HepG2 (cell line): ENCODE results near the gene GYPC. TPM values are rescaled to one million over a fixed set of nuclear protein-coding genes. Genes with fewer than 3 reads are reported as not detected.

Experiments
- ATAC-seq: fragments of 200-7000 bp; cut with Tn5 transposase; 3 replicates; pipeline ENCODE4 v1.9.1; 2020; ENCODE audit warnings: mild to moderate bottlenecking, moderate library complexity
- BruUV-seq: library from RNA; stranded (reverse); fragments of 400-500 nt; replicated peaks from 2 replicates; lab custom pipeline; 2021; lab: Mats Ljungman, UMichigan
- CTCF ChIA-PET: fragments of 300-600 bp; formaldehyde crosslinking; extraction: SDS; loops from one replicate; lab custom pipeline; 2021; ENCODE audit warnings: low total read pairs, inconsistent platforms, low intra/inter-chr PET ratio; lab: Yijun Ruan, JAX
- POLR2A ChIA-PET: fragments of 350-600 bp; sonication (Branson Sonifier 250); formaldehyde crosslinking; loops from one replicate; lab custom pipeline; 2020; ENCODE audit warnings: antibody characterized with exemption, inconsistent platforms; lab: Yijun Ruan, JAX
- DNase-seq: peaks from one replicate; pipeline ENCODE4 v3.0.0-alpha.2; 2015; ENCODE audit warnings: low spot score
- FAIRE-seq: peaks from 3 replicates; lab custom pipeline; 2011; peaks lifted over from hg19 to GRCh38; lab: Jason Lieb, UNC
- H2AFZ ChIP-seq: one replicate; pipeline ENCODE4 v1.6.1; 2011; ENCODE audit warnings: low read length, inconsistent platforms
- H3K27ac ChIP-seq: fragments of 300-600 bp; 3 replicates; pipeline ENCODE4 v1.8.0; 2011; ENCODE audit warnings: mixed run types, mild to moderate bottlenecking, mixed read lengths, low read length, inconsistent platforms; ENCODE audit not compliant: insufficient read depth; ENCODE audit errors: extremely low read length
- H3K27me3 ChIP-seq, 2 experiments: fragments of 200-600 bp in 1 of 2; 2 replicates in 1 of 2; 3 replicates in 1 of 2; pipeline versions ENCODE4 v1.6.0 to v1.8.0; 2011; ENCODE audit warnings: low read length in 2 of 2, mild to moderate bottlenecking in 2 of 2, moderate library complexity in 2 of 2, inconsistent platforms in 1 of 2; ENCODE audit not compliant: insufficient read depth in 2 of 2, control insufficient read depth in 1 of 2
- H3K36me3 ChIP-seq, 2 experiments: fragments of 200-600 bp in 1 of 2; replicated peaks in 1 of 2; 2 replicates in 1 of 2; 3 replicates in 1 of 2; pipeline versions ENCODE4 v1.5.1 to v1.8.0; 2011; ENCODE audit warnings: low read length in 2 of 2, inconsistent platforms in 1 of 2; ENCODE audit not compliant: insufficient read depth in 2 of 2, control insufficient read depth in 1 of 2
- H3K4me1 ChIP-seq: 2 replicates; pipeline ENCODE4 v1.5.1; 2012; ENCODE audit warnings: low read length, inconsistent platforms; ENCODE audit not compliant: insufficient read depth
- H3K4me2 ChIP-seq: 2 replicates; pipeline ENCODE4 v1.6.0; 2011; ENCODE audit warnings: low read depth, low read length, inconsistent platforms
- H3K4me3 ChIP-seq, 3 experiments: fragments of 200-600 bp in 1 of 3; sonication (generic), shearing (Covaris generic) in 1 of 3; replicated peaks in 1 of 3; 2 replicates each; pipeline ENCODE4 v1.5.1; 2011 to 2016; ENCODE audit warnings: low read length in 3 of 3, inconsistent platforms in 2 of 3, low read depth in 2 of 3, mild to moderate bottlenecking in 2 of 3, control low read depth in 1 of 3, mixed read lengths in 1 of 3; ENCODE audit not compliant: insufficient read depth in 1 of 3
- H3K79me2 ChIP-seq: one replicate; pipeline ENCODE4 v1.6.1; 2011; ENCODE audit warnings: low read length, inconsistent platforms; ENCODE audit not compliant: insufficient read depth
- H3K9ac ChIP-seq: 2 replicates; pipeline ENCODE4 v1.6.0; 2011; ENCODE audit warnings: mild to moderate bottlenecking, low read depth, low read length, inconsistent platforms; ENCODE audit not compliant: insufficient read depth
- H3K9me3 ChIP-seq: 2 replicates; pipeline ENCODE4 v1.5.1; 2012; ENCODE audit warnings: mild to moderate bottlenecking, low read length
- H4K20me1 ChIP-seq: 2 replicates; pipeline ENCODE4 v1.6.0; 2011; ENCODE audit warnings: inconsistent platforms, mild to moderate bottlenecking, low read length, moderate library complexity; ENCODE audit not compliant: insufficient read depth
- DNMT1 ChIP-seq: sonication (generic); formaldehyde crosslinking; IDR thresholded peaks from 2 replicates; pipeline ENCODE4 v1.5.1; 2020; ENCODE audit warnings: mild to moderate bottlenecking, missing genetic modification reagents
- KDM4B ChIP-seq: sonication (generic); formaldehyde crosslinking; IDR thresholded peaks from 2 replicates; pipeline ENCODE4 v1.4.0; 2020; ENCODE audit warnings: missing genetic modification reagents
- KDM6A ChIP-seq: IDR thresholded peaks from 2 replicates; pipeline ENCODE4 v1.6.1; 2016; ENCODE audit warnings: low read depth
- SRSF9 ChIP-seq: fragments of 200-400 bp; formaldehyde crosslinking; IDR thresholded peaks from 2 replicates; pipeline ENCODE4 v1.6.1; 2018; ENCODE audit warnings: borderline replicate concordance, mild to moderate bottlenecking, low read depth, low read length; ENCODE audit not compliant: insufficient read depth, poor library complexity, severe bottlenecking
- ZFYVE20 ChIP-seq: sonication (generic); formaldehyde crosslinking; IDR thresholded peaks from 2 replicates; pipeline ENCODE4 v1.8.0; 2023; ENCODE audit warnings: low read depth, mild to moderate bottlenecking, moderate library complexity, missing genetic modification reagents, borderline replicate concordance
- ZNF224 ChIP-seq: sonication (generic); formaldehyde crosslinking; IDR thresholded peaks from 2 replicates; pipeline ENCODE4 v1.5.0; 2020; ENCODE audit warnings: mild to moderate bottlenecking, missing genetic modification reagents
- ZNF251 ChIP-seq: sonication (generic); formaldehyde crosslinking; IDR thresholded peaks from 2 replicates; pipeline ENCODE4 v1.9.0; 2021; ENCODE audit warnings: mild to moderate bottlenecking, missing genetic modification reagents
- ZNF556 ChIP-seq: sonication (generic); formaldehyde crosslinking; IDR thresholded peaks from 2 replicates; pipeline ENCODE4 v1.4.0; 2020; ENCODE audit warnings: mild to moderate bottlenecking, missing genetic modification reagents, borderline replicate concordance
- WGBS: methylation state at CpG from one replicate; pipeline ENCODE4 v1.1.6; 2017; ENCODE audit warnings: low lambda C conversion rate; 5-methylcytosine and 5-hydroxymethylcytosine counted together
- in situ Hi-C: cut with HindIII; loops from 2 replicates; pipeline ENCODE4 v1.10.0; 2017; ENCODE audit warnings: low pct_unique_long_range_greater_than_20kb; ENCODE audit not compliant: extremely low pct_ligation_motif_present
- intact Hi-C: fragments of 100-400 bp; cut with micrococcal nuclease; formaldehyde crosslinking; loops from one replicate; pipeline ENCODE4 v1.10.0; 2022; ENCODE audit not compliant: unreplicated experiment
- polyA plus RNA-seq, 8 experiments: library from polyadenylated mRNA; depleted of rRNA in 3 of 8; stranded (reverse) in 7 of 8; unstranded in 1 of 8; fragments of >200 nt; fragmentation: Illumina TruSeq in 4 of 8; extraction: Trizol in 4 of 8; gene quantifications; 2 replicates each; pipeline versions ENCODE4 v1.2.1 to v1.2.3, GENCODE V29; 2011 to 2016; ENCODE audit warnings: low read depth in 4 of 8, missing spikeins in 1 of 8, mixed read lengths in 1 of 8; ENCODE audit not compliant: insufficient read depth in 1 of 8
- total RNA-seq, 5 experiments: library from RNA; depleted of rRNA; stranded (reverse); fragments of >200 nt; fragmentation: Illumina TruSeq; extraction: Trizol; gene quantifications; 2 replicates each; pipeline ENCODE4 v1.2.3, GENCODE V29; 2016; ENCODE audit warnings: low read depth in 1 of 5
- TF ChIP-seq, protein P1 (sequence below): sonication (generic); formaldehyde crosslinking; IDR thresholded peaks from 2 replicates; pipeline ENCODE4 v1.5.0; 2020; ENCODE audit warnings: mild to moderate bottlenecking, missing genetic modification reagents

The GYPC gene
- total and polyA plus RNA-seq, 2 of the 13 experiments (the other 11 are each of a cell fraction or from before 2014, with no cell fraction given), result not detected

- Histone ChIP-seq H3K27me3 (peaks cover 2 to 18% of the 10 kb centered on the region in 2 experiments; a peak in 2 of 5 replicates), H4K20me1 (no peaks in the 10 kb centered on the region), H3K4me3 (no peak overlapping the region), H3K4me2 (no peak overlapping the region), H3K9me3 (no peaks in the 10 kb centered on the region), H3K79me2 (no peaks in the 10 kb centered on the region), H3K36me3 (no peaks in the 10 kb centered on the region), H3K9ac (no peak overlapping the region), H3K27ac (no peak overlapping the region), H3K4me1 (no peaks in the 10 kb centered on the region), H2AFZ (no peak overlapping the region)
- no TSS peak for BruUV-seq
- WGBS, result 16% methylated on average over 2 of the region's 2 CpGs
- POLR2A ChIA-PET, result no interaction called here
- intact Hi-C loops, result no loop called here
- no peak for TF ChIP-seq ZNF224
- no peak for TF ChIP-seq KDM4B (CRISPR knock-in tag)
- TF ChIP-seq ZNF556, result no peak
- no peak for TF ChIP-seq KDM6A (CRISPR knock-in tag)
- TF ChIP-seq SRSF9, result no peak
- no peak for TF ChIP-seq ZNF251
- no peak for TF ChIP-seq ZFYVE20 (CRISPR knock-in tag)
- CTCF ChIA-PET, result no interaction called here
- DNase-seq (no peak), ATAC-seq (no peak), FAIRE-seq (no peak)
- in situ Hi-C loops, result loop anchor here (25.0 kb wide), 1 partner anchor 400 kb away; no protein-coding TSS in a partner anchor
Measured at GRCh38 chr2:126637386-126637785, 18.6 kb upstream of the GYPC start.

GRCh38 chr2:126638746-126639145 lies 17.2 kb upstream of the GYPC start:
- Histone ChIP-seq H3K9ac (no peak overlapping the region), H3K79me2 (no peaks in the 10 kb centered on the region), H4K20me1 (no peaks in the 10 kb centered on the region), H3K27me3 (peaks cover 2 to 18% of the 10 kb centered on the region in 2 experiments; a peak in 2 of 5 replicates), H3K4me2 (no peak overlapping the region), H3K36me3 (no peaks in the 10 kb centered on the region), H2AFZ (no peak overlapping the region), H3K4me1 (no peaks in the 10 kb centered on the region), H3K9me3 (no peaks in the 10 kb centered on the region), H3K27ac (no peak overlapping the region), H3K4me3 (no peak overlapping the region)
- intact Hi-C loops, result no loop called here
- ChIA-PET CTCF (no interaction called here), POLR2A (no interaction called here)
- no peak for TF ChIP-seq DNMT1 (CRISPR knock-in tag)
- TF ChIP-seq, protein P1, sequence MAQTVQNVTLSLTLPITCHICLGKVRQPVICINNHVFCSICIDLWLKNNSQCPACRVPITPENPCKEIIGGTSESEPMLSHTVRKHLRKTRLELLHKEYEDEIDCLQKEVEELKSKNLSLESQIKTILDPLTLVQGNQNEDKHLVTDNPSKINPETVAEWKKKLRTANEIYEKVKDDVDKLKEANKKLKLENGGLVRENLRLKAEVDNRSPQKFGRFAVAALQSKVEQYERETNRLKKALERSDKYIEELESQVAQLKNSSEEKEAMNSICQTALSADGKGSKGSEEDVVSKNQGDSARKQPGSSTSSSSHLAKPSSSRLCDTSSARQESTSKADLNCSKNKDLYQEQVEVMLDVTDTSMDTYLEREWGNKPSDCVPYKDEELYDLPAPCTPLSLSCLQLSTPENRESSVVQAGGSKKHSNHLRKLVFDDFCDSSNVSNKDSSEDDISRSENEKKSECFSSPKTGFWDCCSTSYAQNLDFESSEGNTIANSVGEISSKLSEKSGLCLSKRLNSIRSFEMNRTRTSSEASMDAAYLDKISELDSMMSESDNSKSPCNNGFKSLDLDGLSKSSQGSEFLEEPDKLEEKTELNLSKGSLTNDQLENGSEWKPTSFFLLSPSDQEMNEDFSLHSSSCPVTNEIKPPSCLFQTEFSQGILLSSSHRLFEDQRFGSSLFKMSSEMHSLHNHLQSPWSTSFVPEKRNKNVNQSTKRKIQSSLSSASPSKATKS (CRISPR knock-in tag), result no peak
- WGBS, result 16% methylated on average over 5 of the region's 6 CpGs
- BruUV-seq, result no TSS peak
- in situ Hi-C loops, result loop anchor here (25.0 kb wide), 1 partner anchor 401 kb away; no protein-coding TSS in a partner anchor
- FAIRE-seq (no peak), DNase-seq (no peak), ATAC-seq (no peak)
